ENCODE data around the gene RPL7A. TPM values are rescaled to one million over a fixed set of nuclear protein-coding genes. Genes with fewer than 3 reads are reported as not detected.

The RPL7A gene
- total and polyA plus RNA-seq, 2 donors from 2014 or later: 1,502 to 2,097 TPM

- no peak overlapping the region for H3K9ac ChIP-seq (ENCODE audit: low read length in 3 of 3)
- no peak overlapping the region for H3K4me3 ChIP-seq (ENCODE audit: low read length in 3 of 3)
- no peak overlapping the region for H3K27ac ChIP-seq (ENCODE audit: low read depth in 2 of 2, low read length in 2 of 2)
- H3K4me1 ChIP-seq (ENCODE audit: control insufficient read depth in 2 of 3, insufficient read depth in 2 of 3, low read depth in 1 of 3, low read length in 3 of 3): no peaks in the 10 kb centered on the region
- intact Hi-C loops (cut with DNase I): no loop called here
- H3K36me3 ChIP-seq (ENCODE audit: control insufficient read depth in 2 of 3, insufficient read depth in 3 of 3, low read length in 3 of 3): peaks cover 0 to 3% (median 0%) of the 10 kb centered on the region in 3 donors
- FAIRE-seq: no peak
- H3K27me3 ChIP-seq (ENCODE audit: control insufficient read depth, insufficient read depth, low read length): no peaks in the 10 kb centered on the region
- H3K9me3 ChIP-seq (ENCODE audit: control insufficient read depth in 2 of 3, insufficient read depth in 1 of 3, low read length in 3 of 3): peaks cover 0 to 4% (median 0%) of the 10 kb centered on the region in 3 donors
- DNase-seq: no peak
- TF ChIP-seq CTCF (IDR thresholded peaks at IDR 0.05; ENCODE audit: borderline replicate concordance, extremely low read depth, insufficient read depth): no peak
These were observed 37.4 kb downstream of the RPL7A start for GRCh38 chr9:133385452-133385851.

GRCh38 chr9:133386338-133386737 lies 38.3 kb downstream of the RPL7A start:
- Histone ChIP-seq H3K4me1 (ENCODE audit: control insufficient read depth in 2 of 3, insufficient read depth in 2 of 3, low read depth in 1 of 3, low read length in 3 of 3) (no peaks in the 10 kb centered on the region), H3K36me3 (ENCODE audit: control insufficient read depth in 2 of 3, insufficient read depth in 3 of 3, low read length in 3 of 3) (peaks cover 0 to 3% (median 0%) of the 10 kb centered on the region in 3 donors), H3K9ac (ENCODE audit: low read length in 3 of 3) (no peak overlapping the region), H3K4me3 (ENCODE audit: low read length in 3 of 3) (no peak overlapping the region), H3K27ac (ENCODE audit: low read depth in 2 of 2, low read length in 2 of 2) (no peak overlapping the region), H3K9me3 (ENCODE audit: control insufficient read depth in 2 of 3, insufficient read depth in 1 of 3, low read length in 3 of 3) (peaks cover 0 to 4% (median 0%) of the 10 kb centered on the region in 3 donors), H3K27me3 (ENCODE audit: control insufficient read depth, insufficient read depth, low read length) (no peaks in the 10 kb centered on the region)
- DNase-seq (no peak), FAIRE-seq (no peak)
- TF ChIP-seq CTCF (IDR thresholded peaks at IDR 0.05; ENCODE audit: borderline replicate concordance, extremely low read depth, insufficient read depth): no peak
- intact Hi-C loops (cut with DNase I): no loop called here

- no peak for TF ChIP-seq CTCF (IDR thresholded peaks at IDR 0.05; ENCODE audit: borderline replicate concordance, extremely low read depth, insufficient read depth)
- peaks cover 0 to 3% (median 0%) of the 10 kb centered on the region in 3 donors for H3K36me3 ChIP-seq (ENCODE audit: control insufficient read depth in 2 of 3, insufficient read depth in 3 of 3, low read length in 3 of 3)
- no peak overlapping the region for H3K4me3 ChIP-seq (ENCODE audit: low read length in 3 of 3)
- no peaks in the 10 kb centered on the region for H3K27me3 ChIP-seq (ENCODE audit: control insufficient read depth, insufficient read depth, low read length)
- no peak overlapping the region for H3K9ac ChIP-seq (ENCODE audit: low read length in 3 of 3)
- peaks cover 0 to 4% (median 0%) of the 10 kb centered on the region in 3 donors for H3K9me3 ChIP-seq (ENCODE audit: control insufficient read depth in 2 of 3, insufficient read depth in 1 of 3, low read length in 3 of 3)
- DNase-seq (peak in 1 of 5 donors; percentile 39), FAIRE-seq (no peak)
- intact Hi-C loops (cut with DNase I): no loop called here
- no peak overlapping the region for H3K27ac ChIP-seq (ENCODE audit: low read depth in 2 of 2, low read length in 2 of 2)
- no peaks in the 10 kb centered on the region for H3K4me1 ChIP-seq (ENCODE audit: control insufficient read depth in 2 of 3, insufficient read depth in 2 of 3, low read depth in 1 of 3, low read length in 3 of 3)
These were observed 39.7 kb downstream of the RPL7A start for GRCh38 chr9:133387680-133388079.

- no peak for FAIRE-seq
- no peak overlapping the region for H3K9ac ChIP-seq (ENCODE audit: low read length in 3 of 3)
These were observed 41.1 kb downstream of the RPL7A start for GRCh38 chr9:133389025-133389557.

More at GRCh38 chr9:133389025-133389557, 41.1 kb downstream of the RPL7A start:
- intact Hi-C loops (cut with DNase I): no loop called here
- H3K36me3 ChIP-seq (ENCODE audit: control insufficient read depth in 2 of 3, insufficient read depth in 3 of 3, low read length in 3 of 3): no peaks in the 10 kb centered on the region
- no peaks in the 10 kb centered on the region for H3K9me3 ChIP-seq (ENCODE audit: control insufficient read depth in 2 of 3, insufficient read depth in 1 of 3, low read length in 3 of 3)
- H3K27me3 ChIP-seq (ENCODE audit: control insufficient read depth, insufficient read depth, low read length): no peaks in the 10 kb centered on the region
- no peaks in the 10 kb centered on the region for H3K4me1 ChIP-seq (ENCODE audit: control insufficient read depth in 2 of 3, insufficient read depth in 2 of 3, low read depth in 1 of 3, low read length in 3 of 3)
- TF ChIP-seq CTCF (IDR thresholded peaks at IDR 0.05; ENCODE audit: borderline replicate concordance, extremely low read depth, insufficient read depth): no peak
- no peak overlapping the region for H3K4me3 ChIP-seq (ENCODE audit: low read length in 3 of 3)
- DNase-seq: no peak
- no peak overlapping the region for H3K27ac ChIP-seq (ENCODE audit: low read depth in 2 of 2, low read length in 2 of 2)

Data from kidney (tissue), 14 donors.